Left kidney (tissue), 2 donors: ENCODE data around the gene CCDC192. TPM values are rescaled to one million over a fixed set of nuclear protein-coding genes. Genes with fewer than 3 reads are reported as not detected.
"Not testable (repeated sequence)": the region's sequence is repeated elsewhere in the genome, so short reads cannot be mapped to it uniquely, and the experiment has no call there.

ENCODE experiments used
- DNase-seq: peaks from one replicate; pipeline ENCODE4 v3.0.0-alpha.2; 2013
- polyA plus RNA-seq: library from polyadenylated mRNA; unstranded; fragments of 120-200 nt; gene quantifications from one replicate; pipeline ENCODE4 v1.2.1, GENCODE V29; 2013; ENCODE audit not compliant: insufficient read length

CCDC192 gene
- polyA plus RNA-seq, 1 donor, result 1.5 TPM

DNA sequence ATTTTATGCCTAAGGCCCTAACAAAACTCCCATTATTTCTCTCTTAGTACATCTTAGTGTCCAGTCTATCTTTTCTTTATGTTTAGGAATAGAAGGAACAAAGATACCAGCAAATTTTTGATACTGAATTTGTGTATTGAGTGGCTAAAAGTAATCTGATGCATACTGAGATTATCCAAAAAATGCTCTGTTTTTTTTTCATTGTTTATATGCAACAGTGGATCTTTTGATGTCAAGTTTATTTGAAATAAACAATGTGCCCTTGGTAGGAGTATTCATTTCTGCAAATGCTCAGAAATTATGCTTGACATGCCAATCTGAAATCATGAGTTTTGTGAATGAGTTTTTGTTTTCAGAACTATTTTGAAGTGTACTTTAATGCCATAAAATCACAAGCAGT, 58.7 kb downstream of the CCDC192 start:
- DNase-seq, result no peak

DNA sequence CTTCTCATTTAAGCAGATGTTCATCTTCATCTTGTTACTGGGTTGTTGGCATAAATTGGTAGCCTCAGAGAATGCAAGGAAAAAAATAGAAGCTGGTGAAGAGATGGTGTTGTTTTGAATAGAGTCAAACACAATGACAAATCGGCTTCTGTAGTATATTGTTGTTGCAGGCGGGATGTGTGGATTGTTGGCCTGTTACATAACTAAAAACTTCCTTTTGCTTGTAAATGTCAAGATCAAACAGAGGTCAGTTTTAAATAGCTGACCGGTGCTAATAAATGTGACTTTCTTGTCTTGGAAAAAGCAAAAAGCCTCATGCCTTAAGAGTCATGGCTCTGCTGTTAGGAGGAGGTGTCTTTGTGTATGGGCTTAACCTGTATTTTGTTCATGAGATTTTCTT, 59.2 kb downstream of the CCDC192 start:
- no peak for DNase-seq

DNA sequence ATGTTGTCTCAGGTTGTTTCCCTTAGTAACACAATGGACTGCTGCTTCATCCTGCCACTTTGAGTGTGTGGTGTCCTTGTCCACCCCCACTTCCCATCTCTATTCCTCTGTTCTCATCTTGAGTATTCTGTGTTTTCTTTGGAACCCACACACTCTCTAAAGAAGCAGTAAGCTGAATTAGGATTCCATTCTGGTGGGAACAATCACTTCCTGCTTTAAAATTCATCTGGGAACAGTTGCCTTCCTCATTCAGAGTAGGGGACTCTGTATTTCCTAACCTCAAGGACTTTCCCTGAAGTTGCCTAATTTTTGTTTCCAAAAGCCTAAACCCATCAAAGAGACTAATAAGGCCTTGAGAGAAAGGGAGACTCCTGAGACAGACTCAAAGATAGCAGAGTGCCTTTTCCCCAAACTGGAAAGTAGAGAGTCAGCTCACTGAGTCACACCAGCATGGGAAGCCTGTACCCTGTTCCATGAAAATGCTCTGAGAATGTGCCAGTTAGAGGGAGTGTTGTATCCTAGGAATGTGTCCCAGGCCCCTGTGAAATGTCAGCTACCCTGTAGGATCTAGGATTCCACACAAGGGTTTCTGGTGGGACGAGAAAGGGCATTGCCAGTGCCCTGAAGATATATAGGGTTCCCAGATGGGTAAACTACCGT, 63.6 kb downstream of the CCDC192 start:
- DNase-seq, result no peak

DNA sequence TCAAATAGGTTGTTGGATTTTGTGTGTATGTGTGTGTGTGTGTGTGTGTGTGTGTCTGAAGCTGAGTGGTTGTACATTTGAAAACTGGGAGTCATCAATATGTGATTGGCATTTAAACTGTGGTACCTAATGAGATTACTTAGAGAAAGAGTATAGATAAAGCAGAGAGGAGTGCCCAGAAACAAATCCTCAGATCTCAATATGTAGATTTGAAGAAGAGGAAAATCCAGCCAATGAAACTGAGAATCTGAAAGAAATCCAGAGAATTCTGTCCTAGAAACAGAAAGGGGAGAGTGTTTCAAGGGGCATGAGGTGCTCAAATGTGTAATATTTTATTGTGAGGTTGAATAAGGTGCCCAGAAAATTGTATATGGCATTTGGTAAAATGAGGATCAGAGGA, 66.2 kb downstream of the CCDC192 start:
- no peak for DNase-seq

DNA sequence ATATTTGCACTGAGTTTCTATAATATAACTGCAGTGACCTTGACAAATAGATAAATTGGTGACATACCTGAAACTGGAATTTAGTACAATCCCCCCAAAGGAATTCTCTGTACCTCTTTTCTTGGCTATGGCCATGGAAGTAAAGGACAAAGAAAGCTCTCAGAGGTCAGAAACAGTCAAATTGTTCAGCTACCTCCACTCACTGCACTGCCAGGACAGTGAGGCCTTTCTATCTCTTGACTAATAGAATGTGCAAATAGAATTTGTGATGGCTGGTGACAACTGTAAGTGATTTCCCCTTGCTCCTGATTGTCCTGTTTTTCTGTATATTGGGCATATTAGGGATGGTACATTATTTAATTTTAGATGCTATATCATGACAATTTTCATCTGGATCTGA, 67.1 kb downstream of the CCDC192 start:
- no peak for DNase-seq

DNA sequence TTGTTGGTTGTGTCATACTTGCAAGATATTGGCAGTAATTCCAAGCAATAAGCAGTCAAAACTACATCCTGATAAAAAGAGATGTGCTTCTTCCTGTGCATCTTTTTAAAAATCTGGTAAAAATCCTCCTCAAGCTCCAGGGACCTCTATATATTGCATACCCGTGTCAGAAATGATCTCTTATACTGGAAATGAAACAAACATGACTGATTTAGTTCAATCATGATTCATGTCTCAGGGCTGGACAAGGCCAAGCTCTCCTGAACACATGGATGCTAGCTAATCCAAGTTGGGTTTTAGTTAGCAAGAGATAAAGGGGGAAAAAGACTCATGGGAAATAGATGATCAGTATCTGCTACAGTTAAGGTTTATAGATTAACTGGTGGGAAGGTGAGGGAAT, 69.3 kb downstream of the CCDC192 start:
- no peak for DNase-seq

DNA sequence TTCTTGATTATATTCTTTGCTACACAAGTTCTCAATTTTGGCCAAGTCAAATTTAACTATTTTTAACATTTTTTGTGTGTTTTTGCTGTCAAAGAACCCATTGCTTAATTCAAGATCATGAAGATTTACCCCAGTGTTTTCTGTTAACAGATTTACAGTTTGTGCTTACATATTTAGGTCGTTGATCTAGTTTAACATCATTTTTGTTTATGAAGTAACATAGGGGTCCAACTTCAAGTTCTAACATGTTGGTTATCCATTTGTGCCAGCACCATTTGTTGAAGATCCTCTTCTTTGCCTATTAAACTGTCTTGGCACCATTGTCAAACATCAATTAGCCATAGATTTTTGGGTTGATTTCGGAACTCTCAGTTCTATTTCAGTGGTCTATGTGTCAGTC, 71.0 kb downstream of the CCDC192 start:
- no peak for DNase-seq

DNA sequence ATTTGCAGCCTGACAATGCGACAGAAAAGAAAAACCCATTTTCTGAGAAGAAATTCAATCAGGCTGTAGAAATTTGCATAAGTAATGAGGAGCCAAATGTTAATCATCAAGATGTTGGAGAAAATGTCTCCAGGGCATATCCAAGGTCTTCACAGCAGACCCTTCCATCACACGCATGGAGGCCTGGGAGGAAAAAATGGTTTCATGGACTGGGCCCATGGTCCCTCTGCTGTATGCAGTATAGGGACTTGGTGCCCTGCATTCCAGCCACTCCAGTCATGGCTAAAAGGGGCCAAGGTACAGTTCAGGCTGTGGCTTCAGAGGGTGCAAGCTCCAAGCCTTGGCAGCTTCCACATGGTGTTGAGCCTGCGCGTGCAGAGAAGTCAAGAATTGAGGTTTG, 73.3 kb downstream of the CCDC192 start:
- no peak for DNase-seq

- DNase-seq, result no peak
These were observed 74.8 kb downstream of the CCDC192 start for GRCh38 chr5:127777957-127778356.

GRCh38 chr5:127782450-127782849, 79.3 kb downstream of the CCDC192 start:
- DNase-seq, result not testable (repeated sequence)

DNA sequence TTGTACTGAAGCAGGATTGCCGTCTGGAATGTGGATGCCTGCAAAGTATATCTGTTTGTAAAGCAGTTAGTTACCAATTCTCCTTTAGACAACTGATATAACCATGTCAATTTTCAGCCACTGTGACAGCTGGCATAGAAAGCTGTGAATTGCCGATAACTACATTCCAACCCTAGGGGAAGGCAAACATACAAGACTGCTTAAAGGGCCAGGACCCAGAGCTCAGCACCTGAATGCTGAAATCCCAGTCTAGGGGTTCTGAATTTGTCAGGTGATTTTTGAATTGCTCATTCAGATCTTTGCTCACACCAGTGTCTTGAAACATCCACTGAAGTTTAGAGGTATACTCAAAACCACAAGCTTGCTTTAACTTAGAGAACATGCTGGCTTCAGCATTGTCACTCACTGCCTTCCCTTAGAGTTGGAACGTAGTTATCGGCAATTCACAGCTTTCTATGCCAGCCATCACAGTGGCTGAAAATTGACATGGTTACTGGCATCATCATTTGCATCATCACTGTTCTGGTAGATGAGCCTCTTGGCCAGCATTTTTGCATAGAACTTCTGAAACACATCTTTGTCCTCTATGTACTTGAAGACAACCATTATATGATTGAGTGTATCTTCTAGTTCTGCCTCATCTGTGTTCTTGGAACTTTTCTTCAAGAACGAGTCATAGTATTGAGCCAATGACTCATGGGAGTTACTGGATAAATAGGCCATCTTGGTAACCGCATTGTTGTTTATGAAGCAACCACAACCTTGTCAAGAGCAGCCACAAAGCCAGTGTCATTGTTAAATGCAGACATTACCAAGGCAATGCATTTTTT, 82.1 kb downstream of the CCDC192 start:
- DNase-seq, result no peak

GRCh38 chr5:127791439-127791838, 88.2 kb downstream of the CCDC192 start:
- DNase-seq, result no peak

- not testable (repeated sequence) for DNase-seq
These were observed 88.7 kb downstream of the CCDC192 start for GRCh38 chr5:127791908-127792307.

DNA sequence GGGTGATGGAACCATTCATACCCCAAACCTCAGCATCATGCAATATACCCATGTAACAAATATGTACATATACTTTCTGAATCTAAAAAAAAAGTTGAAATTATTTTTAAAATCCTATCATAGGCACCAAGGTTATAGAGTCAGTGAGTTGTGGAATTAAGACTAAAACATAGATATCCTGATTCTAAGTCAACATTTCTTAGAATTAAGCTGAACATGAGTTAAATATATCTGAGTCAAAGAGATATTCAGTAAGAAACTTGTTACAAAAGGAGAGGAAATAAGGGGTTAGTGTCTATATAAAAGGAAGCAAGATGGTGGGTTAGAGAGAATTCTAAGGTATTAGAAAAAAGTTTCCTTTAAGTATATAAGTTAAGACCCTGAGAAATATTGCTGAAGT, 89.9 kb downstream of the CCDC192 start:
- no peak for DNase-seq

- no peak for DNase-seq
These were observed 90.7 kb downstream of the CCDC192 start for GRCh38 chr5:127793879-127794278.

DNA sequence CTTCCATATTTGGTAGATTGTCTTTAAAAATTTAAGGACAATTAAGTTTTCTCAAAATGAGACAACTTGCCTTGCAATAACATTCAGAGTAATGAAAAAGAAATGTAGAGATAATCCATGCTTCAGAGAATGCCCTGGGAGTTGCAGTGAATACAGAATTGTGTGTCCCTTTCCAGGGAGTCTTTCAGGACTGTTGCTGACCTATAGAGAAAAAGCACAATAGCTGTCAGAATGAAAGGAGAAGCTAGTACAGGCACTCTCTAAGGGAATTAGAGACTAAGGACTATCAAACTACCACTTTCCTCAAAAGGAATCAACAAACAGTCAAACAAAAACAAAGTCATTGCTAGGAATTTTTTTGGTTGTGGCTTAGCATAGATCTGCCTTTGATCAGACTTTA, 93.0 kb downstream of the CCDC192 start:
- no peak for DNase-seq

- no peak for DNase-seq
These were observed 96.2 kb downstream of the CCDC192 start for GRCh38 chr5:127799293-127799905.

- DNase-seq, result no peak
These were observed 98.7 kb downstream of the CCDC192 start for GRCh38 chr5:127801751-127802476.

GRCh38 chr5:127802477-127802865, 99.3 kb downstream of the CCDC192 start:
- DNase-seq, result no peak

DNA sequence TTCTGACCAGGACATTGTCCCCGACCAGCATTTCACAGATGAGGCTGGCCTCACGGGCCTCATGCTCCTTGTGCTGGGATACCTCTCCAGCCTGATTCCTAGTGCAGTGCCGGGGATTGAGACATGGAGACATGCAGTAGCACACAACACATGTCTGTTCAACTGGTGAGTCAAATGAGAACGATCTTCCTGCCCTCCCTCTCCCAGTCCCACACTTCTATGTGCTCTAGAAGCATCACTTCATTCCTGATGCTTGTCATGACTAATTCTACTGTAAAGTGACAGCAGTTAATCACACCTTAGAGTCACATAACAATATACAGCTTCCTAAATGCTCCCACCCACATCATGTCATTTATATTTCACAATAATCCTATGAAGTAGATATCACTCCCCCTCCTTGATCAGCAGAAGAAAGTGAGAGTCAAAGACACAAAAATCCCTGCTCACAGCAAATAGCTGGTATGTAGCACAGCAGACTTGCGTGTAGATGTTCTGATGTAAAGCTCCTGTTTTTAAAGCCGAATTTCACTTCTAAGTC, 101.8 kb downstream of the CCDC192 start:
- no peak for DNase-seq

DNA sequence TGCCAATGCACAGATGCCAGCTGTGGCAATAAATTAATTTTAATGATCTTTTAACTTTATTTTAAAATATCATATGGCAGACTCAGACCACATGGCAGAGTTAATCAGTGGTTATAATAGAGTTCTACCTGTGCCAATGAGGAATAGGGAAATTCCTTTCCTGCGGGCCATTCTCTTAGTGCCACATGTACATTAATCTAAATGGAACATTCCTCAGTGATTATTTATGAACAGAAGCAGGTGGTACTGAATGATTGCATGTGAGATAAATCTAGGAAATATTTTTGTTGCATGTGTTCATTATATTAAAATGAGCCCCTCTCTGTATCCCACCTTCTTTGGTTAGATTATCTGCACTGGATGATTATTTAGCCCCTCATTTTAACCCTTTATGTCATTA, 102.3 kb downstream of the CCDC192 start:
- DNase-seq, result no peak

DNA sequence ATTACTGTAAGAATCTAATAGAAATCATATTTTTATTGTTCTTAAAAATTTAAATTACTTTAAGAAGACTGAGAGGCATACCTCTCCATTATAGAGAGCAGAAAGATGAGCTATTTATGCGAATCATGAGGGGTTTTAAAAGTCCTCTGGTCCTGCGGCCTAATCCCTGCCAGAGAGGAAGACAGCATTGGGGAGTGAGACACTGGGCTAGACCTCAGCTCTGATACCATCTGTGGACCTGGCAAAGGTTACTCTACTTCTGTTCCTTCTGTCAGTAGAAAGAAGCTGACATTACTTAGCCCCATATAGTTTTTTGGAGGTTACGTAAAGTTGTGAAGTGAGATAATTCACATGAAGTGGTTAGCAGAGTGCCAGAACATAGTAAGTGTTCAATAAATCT, 103.6 kb downstream of the CCDC192 start:
- DNase-seq, result no peak
